Measurements from ENCODE around the gene BBOX1. TPM values are rescaled to one million over a fixed set of nuclear protein-coding genes. Genes with fewer than 3 reads are reported as not detected.

The BBOX1 gene
- 1 to 10 TPM; 8.1 to 9.9 TPM for total RNA-seq
- polyA plus RNA-seq = 10 to 100 TPM in 1 of 2 donors, 1 to 10 TPM in 1; 2.8 to 18.4 TPM

GRCh38 chr11:27040302-27041115 lies at the start of gene BBOX1:
Gene BBOX1, plus strand, starts transcription at chr11:27040815. Its CDS starts 14,616 bp downstream, at chr11:27055431.
- Histone ChIP-seq H3K4me3 (ENCODE audit: low read depth in 1 of 3, low read length in 3 of 3) (no peak within 1 kb of the TSS), H3K9me3 (ENCODE audit: control insufficient read depth in 4 of 4, low read length in 3 of 4) (no peaks in the 10 kb centered on the region), H3K36me3 (ENCODE audit: control insufficient read depth in 4 of 4, insufficient read depth in 3 of 4, low read depth in 1 of 4, low read length in 3 of 4) (no peaks in the 10 kb centered on the region), H3K27me3 (ENCODE audit: control insufficient read depth in 4 of 4, insufficient read depth in 4 of 4, low read length in 3 of 4) (no peaks in the 10 kb centered on the region), H3K4me1 (ENCODE audit: control insufficient read depth in 4 of 4, insufficient read depth in 4 of 4, low read length in 3 of 4) (peaks cover 0 to 11% (median 8%) of the 10 kb centered on the region in 4 donors), H3K27ac (ENCODE audit: low read depth in 1 of 2, low read length in 2 of 2) (no peak within 1 kb of the TSS), H3K9ac (ENCODE audit: low read depth in 1 of 2, low read length in 2 of 2) (no peak within 1 kb of the TSS)
- TF ChIP-seq FOXA2 (IDR thresholded peaks at IDR 0.05) (no peak), RXRA (IDR thresholded peaks at IDR 0.05) (peak; percentile 4 to 13), EGR1 (IDR thresholded peaks at IDR 0.05; ENCODE audit: low read depth in 2 of 2) (no peak), MAX (IDR thresholded peaks at IDR 0.05) (no peak), JUND (IDR thresholded peaks at IDR 0.05) (peak in 1 of 2 donors; percentile 3), HNF4G (IDR thresholded peaks at IDR 0.05) (no peak), SP1 (IDR thresholded peaks at IDR 0.05) (peak; percentile 7), CTCF (IDR thresholded peaks at IDR 0.05; ENCODE audit: low read depth, low read length, missing input control) (no peak), RAD21 (IDR thresholded peaks at IDR 0.05) (peak in 1 of 2 donors; percentile 54), HNF4A (conservative IDR thresholded peaks at IDR 0.05) (peak in 1 of 2 donors; percentile 10), FOXA1 (IDR thresholded peaks at IDR 0.05) (no peak), TAF1 (conservative IDR thresholded peaks at IDR 0.05) (no peak), ATF3 (IDR thresholded peaks at IDR 0.05) (no peak)
- DNase-seq (ENCODE audit: low spot score) = no peak
- 58% methylated on average over 4 of the region's 4 CpGs for WGBS

GRCh38 chr11:26992031-26992541 lies 48.5 kb upstream of the BBOX1 start:
- Histone ChIP-seq H3K4me3 (ENCODE audit: low read depth in 1 of 3, low read length in 3 of 3) (no peak overlapping the region), H3K9ac (ENCODE audit: low read depth in 1 of 2, low read length in 2 of 2) (no peak overlapping the region), H3K36me3 (ENCODE audit: control insufficient read depth in 4 of 4, insufficient read depth in 3 of 4, low read depth in 1 of 4, low read length in 3 of 4) (no peaks in the 10 kb centered on the region), H3K27me3 (ENCODE audit: control insufficient read depth in 4 of 4, insufficient read depth in 4 of 4, low read length in 3 of 4) (no peaks in the 10 kb centered on the region), H3K9me3 (ENCODE audit: control insufficient read depth in 4 of 4, low read length in 3 of 4) (no peaks in the 10 kb centered on the region), H3K4me1 (ENCODE audit: control insufficient read depth in 4 of 4, insufficient read depth in 4 of 4, low read length in 3 of 4) (peaks cover 0 to 20% (median 7%) of the 10 kb centered on the region in 4 donors), H3K27ac (ENCODE audit: low read depth in 1 of 2, low read length in 2 of 2) (no peak overlapping the region)
- peak in 1 of 2 donors; percentile 13 for TF ChIP-seq JUND (IDR thresholded peaks at IDR 0.05)
- TF ChIP-seq TAF1 (conservative IDR thresholded peaks at IDR 0.05) = no peak
- no peak for DNase-seq (ENCODE audit: low spot score)
- 69% methylated on average over 1 of the region's 1 CpG for WGBS

GRCh38 chr11:26993965-26994457 lies 46.6 kb upstream of the BBOX1 start, which contains the start of gene FIBIN:
Gene FIBIN, plus strand, starts transcription at chr11:26994112. Its CDS starts 415 bp downstream, at chr11:26994527.
- H3K4me1 ChIP-seq (ENCODE audit: control insufficient read depth in 4 of 4, insufficient read depth in 4 of 4, low read length in 3 of 4) = peaks cover 0 to 20% (median 7%) of the 10 kb centered on the region in 4 donors
- peak; percentile 34 for DNase-seq (ENCODE audit: low spot score)
- TF ChIP-seq FOXA2 (IDR thresholded peaks at IDR 0.05) (no peak), RAD21 (IDR thresholded peaks at IDR 0.05) (peak; percentile 20 to 47), ZBTB33 (IDR thresholded peaks at IDR 0.05) (no peak)
- peak within 1 kb of the TSS; percentile 57 to 81 (median 59) for H3K4me3 ChIP-seq (ENCODE audit: low read depth in 1 of 3, low read length in 3 of 3)
- H3K27ac ChIP-seq (ENCODE audit: low read depth in 1 of 2, low read length in 2 of 2) = peak within 1 kb of the TSS; percentile 17 to 34
- 4% methylated on average over 22 of the region's 22 CpGs for WGBS
- no peak within 1 kb of the TSS for H3K9ac ChIP-seq (ENCODE audit: low read depth in 1 of 2, low read length in 2 of 2)
- H3K36me3 ChIP-seq (ENCODE audit: control insufficient read depth in 4 of 4, insufficient read depth in 3 of 4, low read depth in 1 of 4, low read length in 3 of 4) = no peaks in the 10 kb centered on the region
- H3K27me3 ChIP-seq (ENCODE audit: control insufficient read depth in 4 of 4, insufficient read depth in 4 of 4, low read length in 3 of 4) = no peaks in the 10 kb centered on the region
- H3K9me3 ChIP-seq (ENCODE audit: control insufficient read depth in 4 of 4, low read length in 3 of 4) = no peaks in the 10 kb centered on the region

Data from liver (tissue), 9 donors.